Fibroblast of skin of right quadriceps (primary cell): ENCODE measurements around the gene A1BG.
"Not testable (repeated sequence)": the region's sequence is repeated elsewhere in the genome, so short reads cannot be mapped to it uniquely, and the experiment has no call there.

Source experiments
- DNase-seq: peaks from one replicate; pipeline ENCODE4 v3.0.0-alpha.2; 2013

The A1BG gene

GRCh38 chr19:58385891-58386575, 32.7 kb upstream of the A1BG start:
- DNase-seq = no peak

GRCh38 chr19:58385313-58385890, 32.1 kb upstream of the A1BG start:
- no peak for DNase-seq

- DNase-seq = no peak
These were observed 29.8 kb upstream of the A1BG start for GRCh38 chr19:58382997-58383603.

GRCh38 chr19:58381460-58382212, 28.3 kb upstream of the A1BG start:
- DNase-seq = no peak

- DNase-seq = peak; percentile 100
These were observed 27.6 kb upstream of the A1BG start, which contains the start of gene ZNF837 for GRCh38 chr19:58380662-58381459. Gene ZNF837, minus strand, starts transcription at chr19:58381030. Its CDS starts 11,698 bp downstream, at chr19:58369332.

- DNase-seq = no peak
These were observed 26.9 kb upstream of the A1BG start for GRCh38 chr19:58380037-58380661.

- DNase-seq = no peak
These were observed 26.0 kb upstream of the A1BG start for GRCh38 chr19:58379246-58379645.

- not testable (repeated sequence) for DNase-seq
These were observed 23.4 kb upstream of the A1BG start for GRCh38 chr19:58376724-58377123.

GRCh38 chr19:58374200-58374599, 20.9 kb upstream of the A1BG start:
- DNase-seq = no peak

- DNase-seq = no peak
These were observed 19.2 kb upstream of the A1BG start for GRCh38 chr19:58372311-58373133.

GRCh38 chr19:58368561-58369360, 15.5 kb upstream of the A1BG start:
- DNase-seq = no peak

- DNase-seq = no peak
These were observed 14.6 kb upstream of the A1BG start for GRCh38 chr19:58367698-58368454.

GRCh38 chr19:58366585-58367430, 13.5 kb upstream of the A1BG start:
- no peak for DNase-seq

- no peak for DNase-seq
These were observed 10.9 kb upstream of the A1BG start for GRCh38 chr19:58364146-58364545.

GRCh38 chr19:58362272-58362994, 9.1 kb upstream of the A1BG start, which contains the start of gene ZNF497:
Gene ZNF497, minus strand, starts transcription at chr19:58362751. Its CDS starts 5,116 bp downstream, at chr19:58357635.
- peak; percentile 96 for DNase-seq

GRCh38 chr19:58361900-58362271, 8.6 kb upstream of the A1BG start:
- DNase-seq = peak; percentile 45

- no peak for DNase-seq
These were observed 4.3 kb upstream of the A1BG start for GRCh38 chr19:58357481-58358145.
